PFSK-1 (cell line): ENCODE data around the gene MAP7D2.

Source experiments
- POLR2AphosphoS5 ChIP-seq: IDR thresholded peaks from 2 replicates; pipeline ENCODE4 v1.6.1; 2012; ENCODE audit warnings: low read depth, mild to moderate bottlenecking, control low read depth, low read length, moderate library complexity
- REST ChIP-seq, 2 experiments: IDR thresholded peaks; 2 replicates each; pipeline versions ENCODE4 v1.6.1 to v1.8.0; 2011 to 2012; ENCODE audit warnings: low read depth in 2 of 2, low read length in 2 of 2, control low read depth in 1 of 2, inconsistent platforms in 1 of 2, mild to moderate bottlenecking in 1 of 2, moderate library complexity in 1 of 2; ENCODE audit not compliant: insufficient read depth in 1 of 2
- SIN3A ChIP-seq: IDR thresholded peaks from 2 replicates; pipeline ENCODE4 v1.6.1; 2012; ENCODE audit warnings: mild to moderate bottlenecking, low read length, moderate library complexity, borderline replicate concordance; ENCODE audit not compliant: insufficient read depth

GRCh38 chrX:20063153-20063552 lies 53.6 kb downstream of the MAP7D2 start:
- TF ChIP-seq POLR2AphosphoS5 (no peak), SIN3A (no peak), REST (IDR thresholded peaks at IDR 0.05; ENCODE audit: insufficient read depth in 1 of 2, low read depth in 2 of 2, low read length in 2 of 2) (no peak)
